Measurements from ENCODE around the gene MRE11.

GRCh38 chr11:94418123-94418765, 75.4 kb downstream of the MRE11 start:
- TF ChIP-seq ZC3H10 (CRISPR knock-in tag; IDR thresholded peaks at IDR 0.05): no peak
- no peak for TF ChIP-seq ZFP3 (CRISPR knock-in tag; IDR thresholded peaks at IDR 0.05)
- TF ChIP-seq CSRNP3 (CRISPR knock-in tag; IDR thresholded peaks at IDR 0.05): no peak
- no peak for TF ChIP-seq GLIS3 (CRISPR knock-in tag; IDR thresholded peaks at IDR 0.05)
- TF ChIP-seq CREB5 (CRISPR knock-in tag; IDR thresholded peaks at IDR 0.05; ENCODE audit: low read depth): no peak
- TF ChIP-seq, protein P1, sequence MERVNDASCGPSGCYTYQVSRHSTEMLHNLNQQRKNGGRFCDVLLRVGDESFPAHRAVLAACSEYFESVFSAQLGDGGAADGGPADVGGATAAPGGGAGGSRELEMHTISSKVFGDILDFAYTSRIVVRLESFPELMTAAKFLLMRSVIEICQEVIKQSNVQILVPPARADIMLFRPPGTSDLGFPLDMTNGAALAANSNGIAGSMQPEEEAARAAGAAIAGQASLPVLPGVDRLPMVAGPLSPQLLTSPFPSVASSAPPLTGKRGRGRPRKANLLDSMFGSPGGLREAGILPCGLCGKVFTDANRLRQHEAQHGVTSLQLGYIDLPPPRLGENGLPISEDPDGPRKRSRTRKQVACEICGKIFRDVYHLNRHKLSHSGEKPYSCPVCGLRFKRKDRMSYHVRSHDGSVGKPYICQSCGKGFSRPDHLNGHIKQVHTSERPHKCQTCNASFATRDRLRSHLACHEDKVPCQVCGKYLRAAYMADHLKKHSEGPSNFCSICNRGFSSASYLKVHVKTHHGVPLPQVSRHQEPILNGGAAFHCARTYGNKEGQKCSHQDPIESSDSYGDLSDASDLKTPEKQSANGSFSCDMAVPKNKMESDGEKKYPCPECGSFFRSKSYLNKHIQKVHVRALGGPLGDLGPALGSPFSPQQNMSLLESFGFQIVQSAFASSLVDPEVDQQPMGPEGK (CRISPR knock-in tag; IDR thresholded peaks at IDR 0.05; ENCODE audit: borderline replicate concordance): no peak
- no peak for TF ChIP-seq TSHZ2 (CRISPR knock-in tag; IDR thresholded peaks at IDR 0.05)
- TF ChIP-seq ISL1 (CRISPR knock-in tag; IDR thresholded peaks at IDR 0.05): no peak
- TF ChIP-seq TCF4 (CRISPR knock-in tag; IDR thresholded peaks at IDR 0.05; ENCODE audit: borderline replicate concordance): no peak
- TF ChIP-seq, protein P2, sequence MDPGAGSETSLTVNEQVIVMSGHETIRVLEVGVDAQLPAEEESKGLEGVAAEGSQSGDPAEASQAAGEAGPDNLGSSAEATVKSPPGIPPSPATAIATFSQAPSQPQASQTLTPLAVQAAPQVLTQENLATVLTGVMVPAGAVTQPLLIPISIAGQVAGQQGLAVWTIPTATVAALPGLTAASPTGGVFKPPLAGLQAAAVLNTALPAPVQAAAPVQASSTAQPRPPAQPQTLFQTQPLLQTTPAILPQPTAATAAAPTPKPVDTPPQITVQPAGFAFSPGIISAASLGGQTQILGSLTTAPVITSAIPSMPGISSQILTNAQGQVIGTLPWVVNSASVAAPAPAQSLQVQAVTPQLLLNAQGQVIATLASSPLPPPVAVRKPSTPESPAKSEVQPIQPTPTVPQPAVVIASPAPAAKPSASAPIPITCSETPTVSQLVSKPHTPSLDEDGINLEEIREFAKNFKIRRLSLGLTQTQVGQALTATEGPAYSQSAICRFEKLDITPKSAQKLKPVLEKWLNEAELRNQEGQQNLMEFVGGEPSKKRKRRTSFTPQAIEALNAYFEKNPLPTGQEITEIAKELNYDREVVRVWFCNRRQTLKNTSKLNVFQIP (CRISPR knock-in tag; IDR thresholded peaks at IDR 0.05; ENCODE audit: borderline replicate concordance, low read depth): no peak

Data from SK-N-SH treated with all-trans-retinoic acid at 6 μM for 48 hours (cell line).